ENCODE measurements around the gene ISOC1. TPM values are rescaled to one million over a fixed set of nuclear protein-coding genes. Genes with fewer than 3 reads are reported as not detected.

Gene ISOC1
- total RNA-seq, 3 donors from 2014 or later (not counting 1 experiment from before 2014, with no cell fraction given) = 11.3 to 15.5 (median 15.1) TPM

- DNase-seq (no peak), ATAC-seq (no peak)
- Histone ChIP-seq H3K27me3 (ENCODE audit: control insufficient read depth, insufficient read depth, low read length) (no peaks in the 10 kb centered on the region), H3K9me3 (ENCODE audit: control insufficient read depth, insufficient read depth, low read length) (no peaks in the 10 kb centered on the region), H3K36me3 (ENCODE audit: control insufficient read depth, insufficient read depth, low read length) (no peaks in the 10 kb centered on the region), H3K4me1 (ENCODE audit: control insufficient read depth, insufficient read depth, low read length) (no peaks in the 10 kb centered on the region), H3K27ac (ENCODE audit: low read length) (no peak overlapping the region), H3K4me3 (ENCODE audit: low read length) (no peak overlapping the region)
- Mint-ChIP-seq H3K4me1 (no peaks in the 10 kb centered on the region), H3K4me3 (no peak overlapping the region), H3K36me3 (no peaks in the 10 kb centered on the region), H3K27ac (no peak overlapping the region), H3K9me3 (no peaks in the 10 kb centered on the region), H3K27me3 (ENCODE audit: low read depth in 2 of 2) (peaks cover 9 to 14% of the 10 kb centered on the region in 2 donors)
- TF ChIP-seq, protein P1, sequence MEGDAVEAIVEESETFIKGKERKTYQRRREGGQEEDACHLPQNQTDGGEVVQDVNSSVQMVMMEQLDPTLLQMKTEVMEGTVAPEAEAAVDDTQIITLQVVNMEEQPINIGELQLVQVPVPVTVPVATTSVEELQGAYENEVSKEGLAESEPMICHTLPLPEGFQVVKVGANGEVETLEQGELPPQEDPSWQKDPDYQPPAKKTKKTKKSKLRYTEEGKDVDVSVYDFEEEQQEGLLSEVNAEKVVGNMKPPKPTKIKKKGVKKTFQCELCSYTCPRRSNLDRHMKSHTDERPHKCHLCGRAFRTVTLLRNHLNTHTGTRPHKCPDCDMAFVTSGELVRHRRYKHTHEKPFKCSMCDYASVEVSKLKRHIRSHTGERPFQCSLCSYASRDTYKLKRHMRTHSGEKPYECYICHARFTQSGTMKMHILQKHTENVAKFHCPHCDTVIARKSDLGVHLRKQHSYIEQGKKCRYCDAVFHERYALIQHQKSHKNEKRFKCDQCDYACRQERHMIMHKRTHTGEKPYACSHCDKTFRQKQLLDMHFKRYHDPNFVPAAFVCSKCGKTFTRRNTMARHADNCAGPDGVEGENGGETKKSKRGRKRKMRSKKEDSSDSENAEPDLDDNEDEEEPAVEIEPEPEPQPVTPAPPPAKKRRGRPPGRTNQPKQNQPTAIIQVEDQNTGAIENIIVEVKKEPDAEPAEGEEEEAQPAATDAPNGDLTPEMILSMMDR (IDR thresholded peaks at IDR 0.05) = no peak
- intact Hi-C loops (cut with micrococcal nuclease) = no loop called here
- 79% methylated on average over 2 of the region's 2 CpGs for WGBS (ENCODE audit: insufficient coverage)
Measured at GRCh38 chr5:129061849-129062248, 32.7 kb upstream of the ISOC1 start.

DNA sequence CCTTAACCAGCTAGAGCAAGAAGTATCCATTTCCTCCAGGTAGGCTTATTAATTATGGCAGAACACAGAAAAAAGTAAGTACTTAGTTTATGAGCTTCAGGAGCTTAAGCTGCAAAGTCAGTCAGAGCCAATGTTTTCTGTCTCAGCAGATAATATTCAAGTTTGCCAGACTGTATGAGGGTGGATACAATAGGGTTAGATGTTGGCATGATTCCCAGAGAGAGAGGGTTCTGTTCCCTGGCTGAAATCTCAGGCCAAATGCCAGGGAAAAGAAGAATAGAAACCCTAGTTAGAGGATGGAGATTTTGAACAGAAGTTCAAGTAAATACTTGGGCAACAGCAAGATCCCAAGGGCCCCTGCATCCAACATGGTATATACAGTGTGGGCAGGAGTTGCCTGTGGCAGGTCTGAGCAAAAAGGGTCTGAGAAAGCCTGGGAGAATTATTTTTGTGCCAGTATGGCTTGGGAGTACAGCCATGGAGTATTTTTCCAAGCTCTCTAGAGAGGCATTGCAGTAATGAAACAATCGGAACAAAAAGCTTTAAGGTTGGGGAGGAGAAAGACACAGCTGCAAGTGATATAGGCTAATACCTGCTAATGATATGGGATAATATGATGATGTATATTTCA, 31.0 kb upstream of the ISOC1 start:
- intact Hi-C loops (cut with micrococcal nuclease) = no loop called here
- 91% methylated on average over 1 of the region's 1 CpG for WGBS (ENCODE audit: insufficient coverage)
- Mint-ChIP-seq H3K9me3 (no peaks in the 10 kb centered on the region), H3K27me3 (ENCODE audit: low read depth in 2 of 2) (peaks cover 9 to 16% of the 10 kb centered on the region in 2 donors), H3K36me3 (no peaks in the 10 kb centered on the region), H3K4me3 (no peak overlapping the region), H3K4me1 (no peaks in the 10 kb centered on the region), H3K27ac (no peak overlapping the region)
- Histone ChIP-seq H3K4me3 (ENCODE audit: low read length) (no peak overlapping the region), H3K4me1 (ENCODE audit: control insufficient read depth, insufficient read depth, low read length) (no peaks in the 10 kb centered on the region), H3K9me3 (ENCODE audit: control insufficient read depth, insufficient read depth, low read length) (no peaks in the 10 kb centered on the region), H3K27me3 (ENCODE audit: control insufficient read depth, insufficient read depth, low read length) (no peaks in the 10 kb centered on the region), H3K27ac (ENCODE audit: low read length) (no peak overlapping the region), H3K36me3 (ENCODE audit: control insufficient read depth, insufficient read depth, low read length) (no peaks in the 10 kb centered on the region)
- TF ChIP-seq, protein P1 (IDR thresholded peaks at IDR 0.05) = no peak
- ATAC-seq (no peak), DNase-seq (no peak)

- TF ChIP-seq, protein P1 (IDR thresholded peaks at IDR 0.05) = no peak
- ATAC-seq (no peak), DNase-seq (no peak)
- H3K4me3 ChIP-seq (ENCODE audit: low read length) = no peak overlapping the region
- Mint-ChIP-seq H3K27ac (no peak overlapping the region), H3K9me3 (no peaks in the 10 kb centered on the region), H3K4me1 (no peaks in the 10 kb centered on the region), H3K4me3 (no peak overlapping the region), H3K36me3 (no peaks in the 10 kb centered on the region), H3K27me3 (ENCODE audit: low read depth in 2 of 2) (peaks cover 14 to 24% of the 10 kb centered on the region in 2 donors)
- intact Hi-C loops (cut with micrococcal nuclease) = no loop called here
- WGBS (ENCODE audit: insufficient coverage) = 87% methylated on average over 2 of the region's 2 CpGs
- H3K27ac ChIP-seq (ENCODE audit: low read length) = no peak overlapping the region
- no peaks in the 10 kb centered on the region for H3K9me3 ChIP-seq (ENCODE audit: control insufficient read depth, insufficient read depth, low read length)
- no peaks in the 10 kb centered on the region for H3K27me3 ChIP-seq (ENCODE audit: control insufficient read depth, insufficient read depth, low read length)
- no peaks in the 10 kb centered on the region for H3K36me3 ChIP-seq (ENCODE audit: control insufficient read depth, insufficient read depth, low read length)
- H3K4me1 ChIP-seq (ENCODE audit: control insufficient read depth, insufficient read depth, low read length) = no peaks in the 10 kb centered on the region
Measured at GRCh38 chr5:129065721-129066120, 28.8 kb upstream of the ISOC1 start.

GRCh38 chr5:129067745-129068144, 26.8 kb upstream of the ISOC1 start:
- H3K4me1 Mint-ChIP-seq = no peaks in the 10 kb centered on the region
- Histone ChIP-seq H3K27ac (ENCODE audit: low read length) (no peak overlapping the region), H3K27me3 (ENCODE audit: control insufficient read depth, insufficient read depth, low read length) (no peaks in the 10 kb centered on the region), H3K9me3 (ENCODE audit: control insufficient read depth, insufficient read depth, low read length) (no peaks in the 10 kb centered on the region), H3K4me1 (ENCODE audit: control insufficient read depth, insufficient read depth, low read length) (no peaks in the 10 kb centered on the region), H3K4me3 (ENCODE audit: low read length) (no peak overlapping the region), H3K36me3 (ENCODE audit: control insufficient read depth, insufficient read depth, low read length) (no peaks in the 10 kb centered on the region)
- H3K4me3 Mint-ChIP-seq = no peak overlapping the region
- TF ChIP-seq, protein P1 (IDR thresholded peaks at IDR 0.05) = no peak
- DNase-seq = no peak
- no peak overlapping the region for H3K27ac Mint-ChIP-seq
- no peak for ATAC-seq
- intact Hi-C loops (cut with micrococcal nuclease) = no loop called here
- H3K27me3 Mint-ChIP-seq (ENCODE audit: low read depth in 2 of 2) = peaks cover 15 to 25% of the 10 kb centered on the region in 2 donors
- H3K9me3 Mint-ChIP-seq = no peaks in the 10 kb centered on the region
- H3K36me3 Mint-ChIP-seq = no peaks in the 10 kb centered on the region

All from natural killer cell (primary cell).